A549 (cell line): Measurements from ENCODE around the gene ITIH4. TPM values are rescaled to one million over a fixed set of nuclear protein-coding genes. Genes with fewer than 3 reads are reported as not detected.
A peak's percentile ranks its signal among the peaks of the same experiment; 100 is the strongest.

Experiments used
- ATAC-seq, 2 experiments: fragments of 200-7000 bp in 1 of 2; fragments of >200 bp in 1 of 2; cut with Nextera tagmentation in 1 of 2; cut with Tn5 transposase in 1 of 2; 3 replicates each; pipeline versions ENCODE4 v1.8.0 to v1.9.1; 2018 to 2020; ENCODE audit warnings: mild to moderate bottlenecking in 1 of 2, moderate library complexity in 1 of 2
- CTCF ChIA-PET: fragments of 300-600 bp; sonication (Branson Sonifier 250); formaldehyde crosslinking; extraction: SDS; loops from one replicate; lab custom pipeline; 2021; ENCODE audit warnings: antibody characterized with exemption, inconsistent platforms; lab: Yijun Ruan, JAX
- POLR2A ChIA-PET: fragments of 350-600 bp; formaldehyde crosslinking; extraction: SDS; loops from one replicate; lab custom pipeline; 2021; ENCODE audit warnings: antibody characterized with exemption, inconsistent platforms; lab: Yijun Ruan, JAX
- DNase-seq, 2 experiments: peaks; one replicate each; pipeline versions ENCODE4 v3.0.0 to v3.0.0-alpha.2; 2011 to 2016; ENCODE audit warnings: low read depth in 1 of 2, low spot score in 1 of 2
- FAIRE-seq: peaks from 2 replicates; lab custom pipeline; 2011; peaks lifted over from hg19 to GRCh38; lab: Jason Lieb, UNC
- H3K27ac ChIP-seq, 2 experiments: fragments of >200 bp; sonication (Bioruptor Twin); formaldehyde crosslinking; 3 replicates each; pipeline ENCODE4 v1.5.1; 2016 to 2017
- H3K4me1 ChIP-seq: fragments of >200 bp; sonication (Bioruptor Twin); formaldehyde crosslinking; 3 replicates; pipeline ENCODE4 v1.6.1; 2016
- H3K4me2 ChIP-seq: fragments of >200 bp; sonication (Bioruptor Twin); formaldehyde crosslinking; 3 replicates; pipeline ENCODE4 v1.6.1; 2016
- H3K4me3 ChIP-seq: fragments of >200 bp; sonication (Bioruptor Twin); formaldehyde crosslinking; 3 replicates; pipeline ENCODE4 v1.5.1; 2016
- H3K9me3 ChIP-seq: fragments of >200 bp; sonication (Bioruptor Twin); formaldehyde crosslinking; 3 replicates; pipeline ENCODE4 v1.6.1; 2016
- BHLHE40 ChIP-seq: IDR thresholded peaks from 2 replicates; pipeline ENCODE4 v1.6.1; 2012; ENCODE audit warnings: low read depth, low read length, inconsistent platforms
- CHD2 ChIP-seq: fragments of 150-350 bp; IDR thresholded peaks from 2 replicates; pipeline ENCODE4 v1.6.1; 2014; ENCODE audit warnings: low read length; ENCODE audit not compliant: partially characterized antibody
- EHMT2 ChIP-seq: fragments of 200-600 bp; sonication (generic); IDR thresholded peaks from 2 replicates; pipeline ENCODE4 v1.6.1; 2016; ENCODE audit warnings: antibody characterized with exemption, low read depth, mild to moderate bottlenecking, moderate library complexity
- EP300 ChIP-seq, 2 experiments: fragments of >200 bp; sonication (Bioruptor Twin); formaldehyde crosslinking; IDR thresholded peaks; 2 replicates in 1 of 2; 3 replicates in 1 of 2; pipeline ENCODE4 v1.6.1; 2016 to 2017
- FOSB ChIP-seq: fragments of 250-450 bp; sonication (Bioruptor Pico); IDR thresholded peaks from 2 replicates; pipeline ENCODE4 v1.5.0; 2020; ENCODE audit warnings: mild to moderate bottlenecking, moderate library complexity
- HDAC2 ChIP-seq: fragments of 200-600 bp; sonication (generic); IDR thresholded peaks from 2 replicates; pipeline ENCODE4 v1.6.1; 2016
- HMGXB4 ChIP-seq: fragments of 250-450 bp; sonication (Bioruptor Pico); IDR thresholded peaks from 2 replicates; pipeline ENCODE4 v1.5.0; 2021; ENCODE audit warnings: mild to moderate bottlenecking, moderate library complexity, borderline replicate concordance
- JUN ChIP-seq, 2 experiments: fragments of >200 bp; sonication (Bioruptor Twin); formaldehyde crosslinking; IDR thresholded peaks; 2 replicates in 1 of 2; 3 replicates in 1 of 2; pipeline ENCODE4 v1.6.1; 2016 to 2017
- MAX ChIP-seq: IDR thresholded peaks from 2 replicates; pipeline ENCODE4 v1.6.1; 2012
- MAZ ChIP-seq: fragments of 150-350 bp; IDR thresholded peaks from 2 replicates; pipeline ENCODE4 v1.6.1; 2014; ENCODE audit warnings: antibody characterized with exemption, low read depth, low read length, borderline replicate concordance
- MYC ChIP-seq: IDR thresholded peaks from 2 replicates; pipeline ENCODE4 v1.6.1; 2012; ENCODE audit warnings: mild to moderate bottlenecking, inconsistent platforms, low read length, improper control_type of control experiment, borderline replicate concordance
- NFE2L2 ChIP-seq: fragments of 150-350 bp; conservative IDR thresholded peaks from 2 replicates; pipeline ENCODE4 v1.6.1; 2014; ENCODE audit warnings: low read length
- PBX3 ChIP-seq: IDR thresholded peaks from 2 replicates; pipeline ENCODE4 v1.6.1; 2012
- PHF8 ChIP-seq: fragments of 200-600 bp; sonication (generic); IDR thresholded peaks from 2 replicates; pipeline ENCODE4 v1.6.1; 2016; ENCODE audit warnings: low read depth, mild to moderate bottlenecking, antibody characterized with exemption, moderate library complexity, borderline replicate concordance
- POLR2AphosphoS2 ChIP-seq: conservative IDR thresholded peaks from 2 replicates; pipeline ENCODE4 v1.6.1; 2012; ENCODE audit warnings: low read length, improper control_type of control experiment, inconsistent platforms
- RCOR1 ChIP-seq: fragments of 150-350 bp; IDR thresholded peaks from 2 replicates; pipeline ENCODE4 v1.6.1; 2014; ENCODE audit warnings: antibody characterized with exemption, low read length, low read depth
- REST ChIP-seq: fragments of 200-600 bp; sonication (generic); IDR thresholded peaks from 2 replicates; pipeline ENCODE4 v1.6.1; 2016; ENCODE audit warnings: antibody characterized with exemption, mild to moderate bottlenecking, moderate library complexity
- RFX5 ChIP-seq: fragments of 450-650 bp; IDR thresholded peaks from 2 replicates; pipeline ENCODE4 v1.7.1; 2014; ENCODE audit warnings: antibody characterized with exemption, mild to moderate bottlenecking, moderate library complexity
- SREBF2 ChIP-seq: fragments of 450-650 bp; IDR thresholded peaks from 2 replicates; pipeline ENCODE4 v1.6.1; 2014; ENCODE audit warnings: mild to moderate bottlenecking, moderate library complexity
- ZC3H11A ChIP-seq: fragments of 450-650 bp; IDR thresholded peaks from 2 replicates; pipeline ENCODE4 v1.6.1; 2014; ENCODE audit warnings: antibody characterized with exemption, mild to moderate bottlenecking
- WGBS: methylation state at CpG from one replicate; pipeline ENCODE4 v1.1.6; 2017; ENCODE audit errors: missing lambda C conversion rate; 5-methylcytosine and 5-hydroxymethylcytosine counted together
- polyA plus RNA-seq, 4 experiments: library from polyadenylated mRNA; depleted of rRNA in 3 of 4; stranded (reverse); fragments of >200 nt; fragmentation: RNase III in 1 of 4; extraction: RNeasy Plus Mini Kit Qiagen cat#74134 plus additional on column Dnase treatment in 1 of 4; gene quantifications; 2 replicates in 3 of 4; 3 replicates in 1 of 4; pipeline ENCODE4 v1.2.3, GENCODE V29; 2011 to 2017

ITIH4 gene
- polyA plus RNA-seq, 2 of the 4 experiments (the other 2 are of a cell fraction): 0.88 to 0.89 TPM

GRCh38 chr3:52848617-52849016 lies 18.1 kb upstream of the ITIH4 start:
- H3K27ac ChIP-seq: no peak overlapping the region
- H3K4me2 ChIP-seq: no peak overlapping the region
- TF ChIP-seq CHD2 (no peak), RFX5 (no peak), RCOR1 (no peak), ZC3H11A (no peak)
- no peak overlapping the region for H3K4me3 ChIP-seq
- DNase-seq: peak in 1 of 2 experiments; percentile 9
- ChIA-PET CTCF (interaction anchor here (0.8 to 1.5 kb wide), 6 partner anchors 9 to 266 kb away, joined by 3 to 4 read pairs (median 3); no protein-coding TSS in a partner anchor), POLR2A (no interaction called here)
- ATAC-seq: no peak; a peak in 1 of 6 replicates
- 54% methylated on average over 3 of the region's 7 CpGs for WGBS
- no peak for FAIRE-seq
- no peaks in the 10 kb centered on the region for H3K9me3 ChIP-seq
- no peaks in the 10 kb centered on the region for H3K4me1 ChIP-seq

- Histone ChIP-seq H3K4me1 (no peaks in the 10 kb centered on the region), H3K27ac (no peak overlapping the region), H3K4me3 (no peak overlapping the region), H3K4me2 (no peak overlapping the region), H3K9me3 (no peaks in the 10 kb centered on the region)
- POLR2A ChIA-PET: no interaction called here
- DNase-seq: no peak
- WGBS: 88% methylated on average over 7 of the region's 7 CpGs
- ATAC-seq: no peak
- TF ChIP-seq EP300 (IDR thresholded peaks at IDR 0.05): no peak
- no peak for TF ChIP-seq MAX
- TF ChIP-seq MAZ: no peak
- TF ChIP-seq FOSB (CRISPR knock-in tag): no peak
- no peak for TF ChIP-seq PBX3
- no peak for TF ChIP-seq SREBF2
- no peak for TF ChIP-seq REST
- TF ChIP-seq POLR2AphosphoS2: no peak
- no peak for TF ChIP-seq NFE2L2
- no peak for TF ChIP-seq JUN (IDR thresholded peaks at IDR 0.05)
- no peak for TF ChIP-seq MYC
- no peak for TF ChIP-seq HDAC2
- no peak for TF ChIP-seq PHF8
- TF ChIP-seq EHMT2: no peak
- no peak for TF ChIP-seq HMGXB4
- no peak for TF ChIP-seq CHD2
- no peak for TF ChIP-seq BHLHE40
- no peak for FAIRE-seq
- CTCF ChIA-PET: interaction anchor here (1.3 to 1.5 kb wide), 2 partner anchors 10 to 16 kb away, joined by 3 to 4 read pairs; no protein-coding TSS in a partner anchor
Observed at GRCh38 chr3:52847726-52848125, 17.3 kb upstream of the ITIH4 start.
